GM21447 (cell line): Measurements from ENCODE around the gene SDCBP2.

Experiments
- ATAC-seq: cut with Tn5 transposase; IDR thresholded peaks from one replicate; pipeline ENCODE4 v1.9.1; 2021; ENCODE audit not compliant: unreplicated experiment

The SDCBP2 gene

DNA sequence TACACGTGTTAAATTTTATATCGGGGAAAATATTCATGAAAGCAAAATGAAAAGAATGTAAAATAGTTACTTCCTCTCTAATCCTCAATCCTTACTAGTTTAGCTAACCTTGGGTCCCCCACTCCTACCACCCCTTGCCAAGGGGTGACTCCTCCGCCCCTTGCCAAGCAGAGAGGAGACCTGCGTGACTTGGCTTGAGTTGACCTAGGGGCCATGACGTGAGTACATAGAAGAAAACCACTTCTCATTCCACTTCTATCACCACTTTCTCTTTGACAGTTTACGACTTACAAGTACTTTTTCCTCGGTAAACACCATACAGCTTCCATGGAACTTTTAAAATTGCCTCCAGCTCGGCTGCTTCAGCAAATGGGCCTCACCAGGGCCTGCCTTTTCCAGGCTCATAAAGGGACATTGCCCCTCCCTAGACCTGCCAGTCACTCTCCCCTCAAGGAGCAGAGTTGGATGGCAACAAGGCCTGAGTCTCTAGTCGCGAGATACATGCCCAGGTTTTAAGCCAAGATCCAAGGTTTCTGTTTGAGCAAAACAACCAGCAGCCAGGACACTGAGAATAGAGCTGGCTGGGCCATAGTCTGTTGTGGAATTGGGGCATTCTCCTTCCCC lies 29.9 kb downstream of the SDCBP2 start:
- no peak for ATAC-seq

DNA sequence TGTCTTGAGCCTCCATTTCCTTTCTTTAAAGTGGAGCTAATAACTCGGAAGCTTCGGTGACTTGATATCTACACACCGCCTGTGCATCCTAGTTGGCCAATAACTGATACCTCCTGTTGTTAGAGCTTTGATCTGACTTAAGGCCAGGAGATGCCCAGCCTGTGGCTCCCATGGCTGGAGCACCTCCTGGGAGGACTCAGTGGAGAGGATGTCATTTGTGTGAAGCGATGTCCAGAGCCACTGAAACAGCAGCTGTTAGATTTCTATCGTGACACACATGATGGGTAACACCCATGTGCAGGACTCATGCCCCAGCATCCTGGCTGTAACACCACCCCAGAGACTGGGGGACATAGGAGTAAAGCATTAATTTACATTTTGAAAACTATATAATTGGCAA lies 30.8 kb downstream of the SDCBP2 start:
- no peak for ATAC-seq

DNA sequence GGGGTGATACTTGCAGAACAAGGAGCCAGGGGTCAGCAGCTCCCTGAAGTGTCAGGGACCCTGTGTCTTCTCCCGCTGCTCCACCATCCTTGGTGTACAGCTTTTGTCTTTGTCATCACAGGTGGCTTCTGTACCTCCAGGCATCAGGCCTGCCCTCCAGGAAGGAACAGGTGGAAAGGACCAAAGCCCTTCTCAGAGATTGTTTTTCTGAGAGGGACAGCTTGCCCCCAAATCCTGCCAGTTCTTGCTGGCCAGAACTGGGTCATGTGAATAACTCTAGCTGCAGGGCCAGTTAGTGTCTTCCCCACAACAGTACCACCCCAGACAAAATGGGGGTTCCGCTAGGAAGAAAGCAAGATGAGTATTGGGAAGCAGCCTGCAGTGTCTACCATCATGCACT lies 31.5 kb downstream of the SDCBP2 start:
- ATAC-seq: no peak

DNA sequence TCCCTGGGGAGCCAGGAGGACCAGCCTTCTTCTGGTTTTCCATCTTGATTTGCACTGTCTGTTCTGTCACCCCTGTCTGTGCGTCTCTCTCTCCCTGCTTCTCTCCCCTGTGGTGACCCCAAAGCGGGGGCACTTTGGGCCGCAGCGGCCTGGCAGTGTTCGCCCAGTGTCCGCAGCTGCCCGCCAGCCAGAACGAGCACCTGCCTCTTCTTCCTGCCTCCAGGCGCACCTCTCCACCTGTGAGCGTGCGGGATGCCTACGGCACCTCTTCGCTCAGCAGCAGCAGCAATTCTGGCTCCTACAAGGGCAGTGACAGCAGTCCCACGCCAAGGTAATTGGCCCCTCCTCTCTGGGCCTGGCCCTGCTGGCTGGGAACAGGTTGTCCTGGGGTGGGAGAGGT lies 32.0 kb downstream of the SDCBP2 start:
- ATAC-seq: no peak

DNA sequence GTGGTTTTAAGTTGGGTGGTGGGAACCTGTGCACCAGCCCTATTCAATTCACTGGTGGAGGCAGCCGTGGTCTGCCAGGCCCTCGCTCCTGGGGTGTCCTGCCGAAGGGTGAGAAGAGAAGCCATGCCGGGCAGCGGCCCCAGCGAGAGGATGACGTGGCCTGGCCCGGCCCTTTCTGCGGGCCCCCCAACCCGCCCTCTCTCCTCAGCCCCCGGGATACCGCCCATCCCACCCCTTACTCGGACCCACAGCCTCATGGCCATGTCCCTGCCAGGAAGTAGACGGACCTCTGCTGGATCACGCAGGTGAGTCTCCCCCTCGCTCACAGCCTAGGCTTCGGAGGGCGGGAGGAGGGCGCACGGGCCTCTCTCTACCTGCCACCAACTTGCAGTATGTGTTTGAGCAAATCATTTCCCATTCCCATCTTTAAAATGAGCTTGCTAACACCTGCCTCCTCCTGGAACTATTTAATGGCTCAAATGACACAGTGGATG lies 32.8 kb downstream of the SDCBP2 start:
- no peak for ATAC-seq

DNA sequence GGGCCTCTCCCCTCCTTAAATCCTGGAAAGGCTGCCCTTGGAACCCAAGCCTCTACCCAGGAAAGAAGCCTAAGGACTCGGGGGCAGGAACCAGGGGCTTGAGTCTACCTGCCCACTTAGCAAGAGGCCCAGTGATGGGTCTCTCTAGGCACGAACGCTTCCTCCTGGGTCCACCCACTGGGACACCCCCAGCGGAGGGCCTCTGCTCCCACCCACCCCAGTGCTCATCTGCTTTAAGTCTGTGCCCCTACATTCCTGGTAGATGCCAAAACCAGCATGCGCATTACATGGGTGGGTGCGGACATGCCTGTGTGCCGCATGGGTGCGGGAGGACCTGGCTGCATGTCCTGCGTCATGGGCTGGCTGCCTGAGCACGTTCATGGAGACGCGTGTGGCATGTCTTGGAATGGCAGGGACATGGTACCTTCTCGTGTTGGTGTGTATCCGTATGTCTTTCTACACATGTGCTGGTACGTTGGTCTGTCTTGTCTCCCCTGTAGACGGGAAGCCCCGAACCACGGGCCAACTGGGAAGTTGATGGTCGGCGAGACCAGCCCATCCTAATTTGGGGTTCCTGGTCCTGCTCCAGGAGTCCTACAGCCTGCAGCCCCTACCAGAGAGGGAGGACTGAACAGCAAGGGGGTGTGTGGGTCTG lies 33.5 kb downstream of the SDCBP2 start:
- no peak for ATAC-seq

DNA sequence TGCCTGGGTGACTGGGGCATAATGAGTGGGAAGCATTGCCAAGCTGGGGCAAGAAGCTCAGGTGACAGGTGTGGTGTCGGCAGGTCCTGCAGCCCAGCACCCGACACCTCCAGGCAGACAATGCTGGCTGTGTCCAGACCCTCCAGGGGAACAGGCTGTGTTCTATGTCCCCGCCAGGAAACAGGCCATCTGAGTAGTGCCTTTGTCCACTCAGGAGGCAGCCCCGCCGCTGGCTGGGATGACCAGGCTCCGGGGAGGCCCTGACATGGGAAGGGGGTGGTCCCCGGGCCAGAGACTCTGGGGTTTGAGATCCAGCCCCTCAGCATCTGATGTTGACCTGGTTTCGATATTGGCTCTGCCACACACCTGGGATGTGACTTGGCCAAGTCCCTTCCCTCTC lies 34.4 kb downstream of the SDCBP2 start:
- no peak for ATAC-seq

DNA sequence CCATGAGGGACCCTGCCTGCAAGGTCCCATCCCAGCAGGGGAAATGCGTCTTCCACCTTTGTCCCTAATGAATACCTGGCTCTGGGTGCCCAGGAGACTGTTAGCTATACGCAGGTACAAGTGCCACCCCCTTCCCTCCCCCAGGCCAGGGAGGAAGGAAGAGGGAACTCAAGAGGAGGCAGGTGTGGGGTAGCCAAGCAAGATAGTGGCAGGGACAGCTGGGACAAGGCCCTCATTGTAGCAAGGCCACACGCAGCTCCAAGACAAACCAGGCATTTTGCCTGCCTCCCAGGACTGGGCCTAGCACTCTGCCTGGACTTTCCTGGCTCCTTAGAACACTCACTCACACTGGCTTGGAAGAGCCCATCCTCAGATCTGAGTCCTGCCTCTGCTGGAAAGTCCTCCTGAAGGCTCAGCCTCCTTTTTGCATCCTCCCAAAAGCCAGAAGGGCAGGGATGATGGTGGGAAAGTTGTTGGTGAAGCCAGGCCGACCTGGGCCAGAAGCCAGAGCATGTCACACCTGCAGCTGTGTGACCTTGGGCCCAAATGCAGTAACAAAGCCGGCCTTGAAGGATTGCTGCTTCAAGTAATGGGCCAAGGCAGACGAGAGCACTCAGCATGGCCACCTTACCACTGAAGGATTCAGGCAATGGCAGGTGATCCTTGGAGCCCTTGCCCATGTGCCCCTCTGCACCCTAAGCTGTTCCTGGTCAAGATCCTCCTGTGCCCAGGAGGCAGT lies 35.1 kb downstream of the SDCBP2 start:
- no peak for ATAC-seq

DNA sequence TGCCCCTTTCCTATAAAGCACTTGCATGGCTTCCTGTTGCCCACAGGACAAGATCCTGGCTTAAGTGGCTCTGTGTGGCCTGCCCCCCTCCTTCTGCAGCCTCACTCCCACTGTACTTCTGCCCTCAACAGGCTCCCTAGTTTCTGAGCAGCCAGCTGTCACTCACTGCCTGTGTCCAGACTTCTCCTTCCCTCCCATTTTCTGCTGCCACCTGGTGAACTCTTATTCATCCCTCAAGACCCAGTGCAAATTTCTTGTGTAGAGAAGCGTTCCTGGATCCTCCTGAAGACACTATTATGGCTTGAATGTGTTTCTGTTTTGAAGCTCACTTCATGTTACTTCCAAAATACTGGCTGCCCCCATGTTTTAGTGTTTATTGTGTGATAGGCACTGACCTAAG lies 36.3 kb downstream of the SDCBP2 start:
- ATAC-seq: no peak

DNA sequence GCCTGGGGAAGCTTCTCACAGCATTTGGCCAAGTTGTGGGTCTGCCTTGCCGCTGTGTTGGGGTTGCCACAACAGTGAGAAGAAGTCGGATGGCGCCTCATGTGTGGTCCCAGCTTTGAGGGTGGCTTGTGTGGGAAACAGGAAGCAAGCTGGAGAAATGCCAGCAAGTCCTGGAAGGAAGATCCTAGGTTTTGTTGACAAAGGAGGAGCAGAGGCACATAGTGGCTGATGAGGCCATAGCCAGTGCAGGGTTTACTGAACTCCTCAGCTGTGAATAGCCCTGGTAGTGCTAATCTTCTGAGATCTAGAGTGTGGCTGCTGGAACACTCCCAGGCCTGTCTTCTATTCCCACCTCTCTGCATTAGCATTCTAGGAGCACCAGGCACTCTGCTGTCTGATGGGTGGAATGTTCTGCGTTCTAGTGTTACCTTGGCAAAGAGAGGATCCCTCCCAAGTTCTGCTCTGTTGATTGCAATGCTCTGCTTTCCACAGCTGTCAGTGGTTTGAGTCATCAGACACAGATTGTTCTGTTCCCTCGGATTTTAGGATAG lies 37.7 kb downstream of the SDCBP2 start:
- no peak for ATAC-seq

DNA sequence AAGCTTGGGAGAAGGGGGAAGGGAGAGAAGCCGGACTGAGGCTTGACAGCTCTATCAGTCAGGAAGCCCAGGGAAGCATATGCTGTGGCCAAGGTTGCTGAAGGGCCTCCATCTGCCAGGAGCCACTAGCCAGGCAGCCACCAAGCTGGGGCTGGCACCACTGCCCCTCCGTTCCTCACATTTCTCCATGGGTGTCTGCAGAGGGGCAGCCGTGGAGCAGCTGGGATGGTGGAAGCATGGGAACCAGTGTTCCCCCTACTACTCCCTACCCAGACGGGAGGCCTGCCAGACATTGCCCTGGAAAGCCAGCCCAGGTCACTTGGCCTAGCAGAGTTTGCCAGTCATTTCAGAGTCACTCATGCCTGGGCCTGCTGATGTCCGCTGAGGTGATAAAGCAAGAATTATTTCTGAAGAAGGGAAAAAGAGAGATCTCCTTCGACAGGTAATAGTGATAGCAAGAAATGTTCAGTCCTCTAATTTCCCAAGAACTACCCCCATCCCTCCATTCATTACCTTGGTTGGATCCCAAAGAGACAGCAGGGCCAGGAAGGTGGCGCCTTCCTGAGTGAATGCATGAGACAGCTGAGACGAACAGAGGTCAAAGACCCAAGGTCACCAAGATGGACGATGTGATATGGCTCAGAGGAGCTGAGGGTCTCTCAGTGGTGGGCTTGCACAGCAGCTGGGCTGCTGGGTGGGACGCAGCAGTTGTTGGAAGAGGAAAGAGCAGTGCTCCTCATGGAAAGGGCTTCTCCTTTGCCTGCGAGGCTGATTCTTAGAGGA lies 41.0 kb downstream of the SDCBP2 start:
- no peak for ATAC-seq

DNA sequence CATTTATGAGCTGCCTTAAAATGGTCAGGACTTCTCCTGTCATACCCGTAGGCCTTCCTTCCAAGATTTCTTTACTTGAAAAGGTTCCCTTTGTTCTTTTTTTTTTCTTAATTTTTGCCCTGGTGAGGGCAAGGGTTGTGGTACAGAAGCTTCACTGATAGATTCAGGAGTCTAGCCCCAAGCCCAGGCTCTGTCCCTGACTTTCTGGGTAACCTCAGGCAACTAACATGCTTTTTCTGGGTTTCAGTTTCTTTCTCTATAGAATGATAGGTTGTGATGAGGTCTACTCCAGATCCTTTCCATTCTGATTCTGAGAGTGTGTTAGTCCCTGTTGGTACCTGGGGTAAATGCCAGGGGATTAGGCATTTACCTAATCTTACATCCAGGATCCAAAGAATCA lies 41.6 kb downstream of the SDCBP2 start:
- no peak for ATAC-seq

DNA sequence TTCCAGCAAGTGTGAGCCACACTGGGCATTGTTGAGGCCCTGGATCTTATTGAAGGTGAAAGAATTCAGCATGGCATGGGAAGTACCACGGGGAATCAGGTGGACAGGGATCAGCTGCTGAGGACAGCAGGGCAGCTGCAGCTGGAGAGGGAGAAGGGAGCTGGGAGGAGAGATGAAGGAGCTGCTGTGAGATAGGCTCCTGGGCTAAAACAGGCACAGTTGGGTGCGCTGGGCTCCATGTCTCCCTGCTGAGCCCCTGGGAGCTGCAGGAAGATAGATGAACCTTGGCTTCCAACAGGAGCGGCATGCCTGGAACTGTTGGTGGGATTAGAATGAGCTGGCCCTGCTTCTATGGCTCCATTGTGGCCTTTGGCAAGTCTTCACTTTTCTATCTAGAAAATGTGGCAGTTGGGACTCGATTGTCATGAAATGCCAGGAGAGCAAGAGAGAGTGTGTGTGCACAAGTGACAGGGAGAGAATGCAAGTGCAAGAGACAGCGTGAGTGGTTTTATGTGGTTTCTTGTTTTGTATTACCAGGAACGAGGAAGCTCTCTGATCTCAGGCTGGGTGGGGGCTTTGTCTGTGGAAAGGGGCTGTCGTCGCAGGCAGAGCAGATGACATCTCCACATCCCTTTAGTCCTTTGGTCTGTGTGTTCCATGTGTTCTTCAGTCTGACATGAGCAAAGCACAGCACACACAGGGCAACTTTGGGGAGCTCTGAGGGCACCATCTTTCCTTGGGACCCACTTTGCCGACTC lies 42.5 kb downstream of the SDCBP2 start:
- no peak for ATAC-seq

DNA sequence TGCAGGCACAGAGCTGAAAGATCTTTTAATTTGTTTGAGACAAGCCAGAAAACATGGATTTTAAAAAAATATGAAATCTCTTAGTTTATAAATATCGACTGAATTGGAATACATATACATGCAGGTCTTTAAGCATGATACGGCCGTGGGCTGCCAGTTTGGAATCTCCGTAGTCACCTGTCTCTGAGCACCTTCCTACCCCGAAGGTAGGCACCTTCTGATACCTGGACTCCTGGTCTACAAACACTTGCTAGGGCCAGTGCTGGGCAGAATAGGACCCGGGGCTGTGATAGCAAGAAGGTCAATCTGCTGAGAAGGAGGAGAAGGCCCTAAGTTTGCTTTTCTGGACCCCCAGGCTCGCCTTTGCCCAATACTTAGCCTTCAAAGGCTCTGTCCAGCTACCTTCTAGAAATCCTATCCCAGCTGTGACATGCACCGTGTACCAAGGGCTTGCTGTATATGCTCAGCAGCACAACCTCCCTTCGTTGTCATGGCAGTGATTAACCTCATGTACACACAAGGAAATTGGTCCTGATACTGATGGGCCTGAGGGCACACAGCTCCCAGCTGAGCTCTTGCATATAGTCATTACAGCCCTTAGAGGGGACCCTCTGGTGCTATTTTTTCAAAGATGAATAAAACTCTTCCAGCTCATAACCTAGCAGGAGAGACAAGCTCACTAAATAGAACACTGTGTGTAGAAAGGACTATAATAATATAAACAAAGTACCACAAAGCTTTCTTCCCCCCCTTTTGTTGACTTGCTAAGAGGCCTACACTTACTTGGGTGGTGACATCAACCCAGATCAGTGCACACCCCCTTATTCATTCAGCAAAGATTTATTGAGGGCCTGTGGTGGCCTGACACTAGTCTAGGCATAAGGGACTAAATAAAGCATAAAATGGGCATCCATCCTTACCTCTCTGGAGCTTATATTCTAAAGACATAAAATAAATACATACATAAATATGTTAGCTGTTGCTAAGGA lies 45.1 kb downstream of the SDCBP2 start:
- ATAC-seq: no peak

DNA sequence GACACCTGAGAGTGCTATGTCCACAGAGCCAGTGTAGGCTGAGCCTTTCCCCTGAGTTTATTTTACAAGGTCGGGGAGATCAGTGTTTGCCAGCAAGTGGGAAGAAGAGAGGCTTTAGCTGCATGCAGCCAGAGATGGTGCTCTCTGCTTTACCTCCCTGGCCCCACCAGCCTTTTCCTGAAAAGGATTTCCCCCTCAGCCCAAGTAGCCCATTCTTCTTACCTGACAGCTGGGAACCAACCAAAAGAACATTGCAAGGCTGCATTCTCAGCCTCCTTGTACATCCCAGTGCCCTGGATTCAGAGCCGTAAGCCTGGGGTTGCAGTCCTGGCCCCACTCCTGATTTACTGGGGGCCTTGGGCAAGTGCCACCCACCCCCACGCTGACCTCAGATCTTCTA lies 46.0 kb downstream of the SDCBP2 start:
- ATAC-seq: no peak

DNA sequence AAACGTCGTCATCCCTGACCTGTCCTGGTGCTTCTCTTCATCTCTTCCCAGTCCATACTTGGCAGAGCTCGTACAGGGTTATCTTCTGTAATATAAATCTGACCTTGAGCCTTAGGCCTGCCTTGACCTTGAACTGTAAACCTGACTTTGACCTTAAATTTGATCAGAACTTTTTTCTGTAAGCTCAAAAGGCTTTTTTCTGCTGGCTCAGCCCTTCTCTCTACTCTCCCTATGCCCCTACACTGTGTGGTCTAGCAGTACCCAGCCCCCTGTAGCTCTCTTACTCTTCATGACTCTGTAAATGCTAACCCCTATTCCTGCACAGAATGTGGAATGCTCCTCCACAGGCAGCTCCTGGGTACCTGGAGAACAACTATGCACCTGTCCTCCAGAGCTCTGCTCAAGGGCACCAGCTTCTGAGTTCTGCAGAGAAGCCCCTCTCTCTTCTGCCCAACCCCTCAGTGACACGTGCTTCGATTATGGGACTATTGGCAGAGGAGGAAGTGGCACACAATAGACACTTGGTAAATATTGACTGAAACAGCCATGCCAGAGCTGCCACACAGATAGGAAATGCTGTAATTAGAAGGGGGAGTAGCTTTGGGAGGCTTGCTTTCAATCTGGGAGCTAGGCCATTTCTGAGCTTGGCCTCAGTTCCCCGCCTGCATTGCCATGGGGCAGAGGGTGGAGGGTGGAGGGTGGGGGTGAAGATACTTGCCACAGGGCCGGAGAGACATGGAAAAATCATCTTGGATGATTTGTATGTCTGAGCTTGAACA lies 47.5 kb downstream of the SDCBP2 start:
- ATAC-seq: no peak

DNA sequence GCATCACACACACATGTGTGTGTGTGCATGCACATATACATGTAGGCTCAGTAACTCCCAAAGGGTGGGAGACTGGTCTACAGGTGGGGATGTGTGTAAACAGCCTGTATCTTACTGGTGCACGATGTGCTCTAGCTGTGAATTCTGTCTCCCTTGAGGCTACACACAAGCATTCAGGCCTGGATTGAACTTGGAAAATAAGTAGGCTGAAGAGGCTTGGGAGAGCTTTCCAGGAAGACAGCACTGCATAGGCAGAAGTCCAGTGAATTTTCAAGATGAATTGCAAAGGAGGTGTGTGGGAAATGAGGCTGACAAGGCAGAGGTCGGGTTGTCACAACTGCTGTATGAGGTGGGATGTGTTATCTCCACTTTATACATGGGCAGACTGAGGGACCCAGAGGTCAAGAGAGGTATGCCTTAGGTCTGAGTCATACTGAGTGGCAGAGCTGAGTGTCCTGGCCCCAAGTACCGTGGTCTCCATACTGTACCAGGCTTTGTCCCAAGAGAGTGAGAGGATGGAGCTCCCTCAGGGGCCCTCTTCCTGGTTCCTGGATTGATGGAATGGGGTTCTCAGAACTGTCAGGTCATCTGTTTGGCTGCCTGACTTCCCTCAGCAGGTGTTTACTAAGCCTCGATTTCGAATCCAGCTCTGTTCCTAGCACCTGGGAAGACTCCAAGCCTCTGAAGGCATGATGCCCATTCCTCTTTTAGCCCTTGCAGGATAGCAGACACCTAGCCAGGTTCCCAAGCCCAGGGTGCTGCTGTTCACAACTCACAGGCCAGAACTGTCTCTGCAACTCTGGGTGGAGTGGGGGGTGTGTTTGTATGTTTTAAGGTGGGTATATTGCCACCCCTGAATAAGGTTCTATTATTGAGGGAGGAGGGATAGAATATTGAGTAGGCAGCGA lies 48.5 kb downstream of the SDCBP2 start:
- ATAC-seq: no peak
